ENCODE data around the gene CLASP1. TPM values are rescaled to one million over a fixed set of nuclear protein-coding genes. Genes with fewer than 3 reads are reported as not detected.

Gene CLASP1
- total RNA-seq, 4 donors from 2014 or later = 28.9 to 58.0 (median 41.9) TPM

- WGBS, 2 donors = 86 to 88% methylated on average over 3 of the region's 3 CpGs
- H3K4me1 ChIP-seq = no peaks in the 10 kb centered on the region
- no peak for DNase-seq
Measured at GRCh38 chr2:121408641-121409040, 240.6 kb downstream of the CLASP1 start.

GRCh38 chr2:121405233-121405632, 244.0 kb downstream of the CLASP1 start:
- H3K36me3 ChIP-seq = peaks cover 11 to 98% (median 32%) of the 10 kb centered on the region in 3 donors
- intact Hi-C loops (cut with DNase I) = loop anchor here (5.0 kb wide), 1 partner anchor 317 kb away; no protein-coding TSS in a partner anchor
- H3K4me3 ChIP-seq = no peak overlapping the region
- DNase-seq = no peak
- 92 to 99% methylated on average over 6 of the region's 6 CpGs for WGBS, 2 donors
- H3K9me3 ChIP-seq = no peaks in the 10 kb centered on the region
- no peaks in the 10 kb centered on the region for H3K27me3 ChIP-seq
- TF ChIP-seq CTCF (IDR thresholded peaks at IDR 0.05) (no peak), POLR2A (IDR thresholded peaks at IDR 0.05) (no peak)
- H3K4me1 ChIP-seq = no peaks in the 10 kb centered on the region
- no peak overlapping the region for H3K27ac ChIP-seq

More at GRCh38 chr2:121408641-121409040, 240.6 kb downstream of the CLASP1 start:
- Histone ChIP-seq H3K36me3 (peaks cover 5 to 84% (median 34%) of the 10 kb centered on the region in 3 donors), H3K9me3 (no peaks in the 10 kb centered on the region), H3K27ac (no peak overlapping the region), H3K27me3 (no peaks in the 10 kb centered on the region), H3K4me3 (no peak overlapping the region)
- TF ChIP-seq CTCF (IDR thresholded peaks at IDR 0.05) (no peak), POLR2A (IDR thresholded peaks at IDR 0.05) (no peak)
- intact Hi-C loops (cut with DNase I) = loop anchor here (5.0 kb wide), 1 partner anchor 314 kb away; no protein-coding TSS in a partner anchor

GRCh38 chr2:121400201-121400600, 249.1 kb downstream of the CLASP1 start:
- no peak for TF ChIP-seq POLR2A (IDR thresholded peaks at IDR 0.05)
- no peak for TF ChIP-seq CTCF (IDR thresholded peaks at IDR 0.05)
- Histone ChIP-seq H3K36me3 (peaks cover 6 to 98% (median 28%) of the 10 kb centered on the region in 3 donors), H3K27ac (no peak overlapping the region), H3K27me3 (no peaks in the 10 kb centered on the region), H3K9me3 (no peaks in the 10 kb centered on the region), H3K4me1 (no peaks in the 10 kb centered on the region), H3K4me3 (no peak overlapping the region)
- intact Hi-C loops (cut with DNase I) = no loop called here
- 83 to 86% methylated on average over 5 of the region's 5 CpGs for WGBS, 2 donors
- DNase-seq = no peak

GRCh38 chr2:121398853-121399252, 250.4 kb downstream of the CLASP1 start:
- Histone ChIP-seq H3K27ac (no peak overlapping the region), H3K36me3 (peaks cover 6 to 98% (median 24%) of the 10 kb centered on the region in 3 donors), H3K4me3 (no peak overlapping the region), H3K27me3 (no peaks in the 10 kb centered on the region), H3K9me3 (no peaks in the 10 kb centered on the region), H3K4me1 (no peaks in the 10 kb centered on the region)
- no peak for TF ChIP-seq POLR2A (IDR thresholded peaks at IDR 0.05)
- TF ChIP-seq CTCF (IDR thresholded peaks at IDR 0.05) = no peak
- 73 to 81% methylated on average over 3 of the region's 3 CpGs for WGBS, 2 donors
- DNase-seq = no peak
- intact Hi-C loops (cut with DNase I) = no loop called here

GRCh38 chr2:121390082-121390692, 259.1 kb downstream of the CLASP1 start:
- intact Hi-C loops (cut with DNase I) = no loop called here
- 81 to 88% methylated on average over 5 of the region's 5 CpGs for WGBS, 2 donors
- Histone ChIP-seq H3K27me3 (no peaks in the 10 kb centered on the region), H3K9me3 (no peaks in the 10 kb centered on the region), H3K4me1 (no peaks in the 10 kb centered on the region), H3K27ac (no peak overlapping the region), H3K36me3 (peaks cover 0 to 78% (median 15%) of the 10 kb centered on the region in 3 donors), H3K4me3 (no peak overlapping the region)
- DNase-seq = no peak
- TF ChIP-seq CTCF (IDR thresholded peaks at IDR 0.05) (no peak), POLR2A (IDR thresholded peaks at IDR 0.05) (no peak)
